Measurements from ENCODE around the gene SPOCK1.

- TF ChIP-seq EZH2 (IDR thresholded peaks at IDR 0.05; ENCODE audit: borderline replicate concordance, low read length), result no peak
- no peak for TF ChIP-seq CTCF (conservative IDR thresholded peaks at IDR 0.05 in 1 of 2, IDR thresholded peaks at IDR 0.05 in 1 of 2; ENCODE audit: extremely low read depth in 1 of 2, insufficient read depth in 1 of 2, low read depth in 1 of 2, low read length in 2 of 2)
These were observed 273.0 kb downstream of the SPOCK1 start for GRCh38 chr5:137226081-137226480.
